NCI-H1694 (cell line): ENCODE measurements around the gene C19orf33.

ENCODE experiments used
- DNase-seq: peaks from one replicate; lab custom pipeline; 2025; lab: John Stamatoyannopoulos, UW

C19orf33 gene

GRCh38 chr19:38280030-38280921, 23.8 kb upstream of the C19orf33 start:
- DNase-seq = no peak

- DNase-seq = no peak
Measured at GRCh38 chr19:38281811-38282566, 22.1 kb upstream of the C19orf33 start.

- DNase-seq = no peak
Measured at GRCh38 chr19:38283271-38283670, 20.8 kb upstream of the C19orf33 start.

GRCh38 chr19:38284422-38284821, 19.6 kb upstream of the C19orf33 start:
- DNase-seq = no peak

GRCh38 chr19:38285567-38285966, 18.5 kb upstream of the C19orf33 start:
- DNase-seq = no peak

- no peak for DNase-seq
Measured at GRCh38 chr19:38287604-38288003, 16.4 kb upstream of the C19orf33 start.

- DNase-seq = no peak
Measured at GRCh38 chr19:38288123-38288855, 15.8 kb upstream of the C19orf33 start.

GRCh38 chr19:38289955-38290354, 14.1 kb upstream of the C19orf33 start:
- no peak for DNase-seq

GRCh38 chr19:38290631-38291147, 13.4 kb upstream of the C19orf33 start:
- DNase-seq = no peak

- no peak for DNase-seq
Measured at GRCh38 chr19:38291855-38292254, 12.2 kb upstream of the C19orf33 start.

GRCh38 chr19:38293281-38293680, 10.8 kb upstream of the C19orf33 start:
- no peak for DNase-seq

GRCh38 chr19:38294090-38294489, 10.0 kb upstream of the C19orf33 start:
- no peak for DNase-seq

GRCh38 chr19:38298821-38299680, 5.0 kb upstream of the C19orf33 start:
- DNase-seq = no peak

GRCh38 chr19:38304352-38304865, 358 bp downstream of the C19orf33 start:
- DNase-seq = no peak

- DNase-seq = no peak
Measured at GRCh38 chr19:38304866-38305429, 897 bp downstream of the C19orf33 start.

GRCh38 chr19:38306236-38306635, 2.2 kb downstream of the C19orf33 start:
- no peak for DNase-seq

GRCh38 chr19:38307076-38307475, 3.0 kb downstream of the C19orf33 start:
- no peak for DNase-seq

- no peak for DNase-seq
Measured at GRCh38 chr19:38307597-38307996, 3.5 kb downstream of the C19orf33 start.

GRCh38 chr19:38308006-38308766, 4.1 kb downstream of the C19orf33 start:
- DNase-seq = no peak
